H9 (cell line): Measurements from ENCODE around the gene SLC22A15. TPM values are rescaled to one million over a fixed set of nuclear protein-coding genes. Genes with fewer than 3 reads are reported as not detected.

ENCODE experiments used
- DNase-seq: peaks from one replicate; pipeline ENCODE4 v3.0.0-alpha.2; 2017
- H2AFZ ChIP-seq: one replicate; pipeline ENCODE4 v1.6.1; 2013; ENCODE audit warnings: mild to moderate bottlenecking, low read length, control low read depth, moderate library complexity
- H2AK5ac ChIP-seq: 2 replicates; pipeline ENCODE4 v1.6.1; 2013; ENCODE audit warnings: low read length, control low read depth, mixed read lengths; ENCODE audit not compliant: insufficient read length
- H2BK120ac ChIP-seq: one replicate; pipeline ENCODE4 v1.6.1; 2013; ENCODE audit warnings: low read depth, mild to moderate bottlenecking, low read length, control low read depth, inconsistent platforms; ENCODE audit not compliant: poor library complexity, severe bottlenecking
- H2BK12ac ChIP-seq: 2 replicates; pipeline ENCODE4 v1.6.1; 2013; ENCODE audit warnings: low read length, control low read depth, mixed read lengths, low read depth; ENCODE audit not compliant: insufficient read length
- H2BK15ac ChIP-seq: 2 replicates; pipeline ENCODE4 v1.6.1; 2013; ENCODE audit warnings: low read depth, low read length, control low read depth
- H2BK20ac ChIP-seq: one replicate; pipeline ENCODE4 v1.6.1; 2013; ENCODE audit warnings: low read depth, mild to moderate bottlenecking, low read length, control low read depth, inconsistent platforms; ENCODE audit not compliant: poor library complexity, severe bottlenecking
- H2BK5ac ChIP-seq: 2 replicates; pipeline ENCODE4 v1.6.1; 2013; ENCODE audit warnings: low read length, control low read depth, mixed read lengths; ENCODE audit not compliant: insufficient read length
- H3K14ac ChIP-seq: 2 replicates; pipeline ENCODE4 v1.6.1; 2013; ENCODE audit warnings: low read length, control low read depth; ENCODE audit not compliant: insufficient read depth
- H3K18ac ChIP-seq: 2 replicates; pipeline ENCODE4 v1.6.1; 2013; ENCODE audit warnings: low read depth, mild to moderate bottlenecking, mixed read lengths, low read length, control low read depth; ENCODE audit not compliant: insufficient read length
- H3K23ac ChIP-seq: 2 replicates; pipeline ENCODE4 v1.6.1; 2013; ENCODE audit warnings: low read length, control low read depth, mixed read lengths, low read depth; ENCODE audit not compliant: insufficient read length
- H3K23me2 ChIP-seq: 2 replicates; pipeline ENCODE4 v1.6.1; 2013; ENCODE audit warnings: low read depth, mild to moderate bottlenecking, mixed read lengths, low read length, control low read depth; ENCODE audit not compliant: insufficient read length, poor library complexity, severe bottlenecking
- H3K27ac ChIP-seq: 2 replicates; pipeline ENCODE4 v1.5.1; 2013; ENCODE audit warnings: low read length, control low read depth, mixed read lengths, low read depth; ENCODE audit not compliant: insufficient read length
- H3K27me3 ChIP-seq: 2 replicates; pipeline ENCODE4 v1.6.1; 2013; ENCODE audit warnings: low read length, control low read depth, inconsistent platforms; ENCODE audit not compliant: insufficient read depth
- H3K4ac ChIP-seq: 2 replicates; pipeline ENCODE4 v1.6.1; 2013; ENCODE audit warnings: low read depth, mild to moderate bottlenecking, control low read depth, inconsistent platforms, low read length, moderate library complexity
- H3K4me1 ChIP-seq: 2 replicates; pipeline ENCODE4 v1.6.1; 2013; ENCODE audit warnings: low read length, control low read depth, inconsistent platforms; ENCODE audit not compliant: insufficient read depth
- H3K4me2 ChIP-seq: 2 replicates; pipeline ENCODE4 v1.6.1; 2013; ENCODE audit warnings: low read length, control low read depth, mixed read lengths; ENCODE audit not compliant: insufficient read length, insufficient read depth
- H3K56ac ChIP-seq: 2 replicates; pipeline ENCODE4 v1.6.1; 2013; ENCODE audit warnings: low read depth, mild to moderate bottlenecking, mixed read lengths, low read length, control low read depth; ENCODE audit not compliant: insufficient read length
- H3K79me1 ChIP-seq: 2 replicates; pipeline ENCODE4 v1.6.1; 2013; ENCODE audit warnings: low read depth, mild to moderate bottlenecking, moderate library complexity, low read length, control low read depth, inconsistent platforms; ENCODE audit not compliant: insufficient read depth, poor library complexity, severe bottlenecking
- H3K79me2 ChIP-seq: 2 replicates; pipeline ENCODE4 v1.6.1; 2013; ENCODE audit warnings: low read length, control low read depth, inconsistent platforms; ENCODE audit not compliant: insufficient read depth
- H3K9ac ChIP-seq: 2 replicates; pipeline ENCODE4 v1.6.1; 2013; ENCODE audit warnings: low read length, control low read depth, mixed read lengths; ENCODE audit not compliant: insufficient read length; ENCODE audit errors: extremely low read depth
- H3K9me3 ChIP-seq: one replicate; pipeline ENCODE4 v1.6.1; 2013; ENCODE audit warnings: low read depth, low read length, inconsistent platforms; ENCODE audit not compliant: control insufficient read depth
- H3T11ph ChIP-seq: one replicate; pipeline ENCODE4 v1.6.1; 2013; ENCODE audit warnings: mild to moderate bottlenecking, low read length, control low read depth, inconsistent platforms
- H4K20me1 ChIP-seq: one replicate; pipeline ENCODE4 v1.6.1; 2013; ENCODE audit not compliant: control insufficient read depth, insufficient read length, insufficient read depth
- H4K5ac ChIP-seq: 2 replicates; pipeline ENCODE4 v1.6.1; 2013; ENCODE audit warnings: low read depth, mild to moderate bottlenecking, mixed read lengths, low read length, control low read depth; ENCODE audit not compliant: insufficient read length
- H4K8ac ChIP-seq: replicated peaks from 2 replicates; pipeline ENCODE4 v1.6.1; 2013; ENCODE audit warnings: low read length, control low read depth, mixed read lengths, low read depth; ENCODE audit not compliant: insufficient read length
- H4K91ac ChIP-seq: 2 replicates; pipeline ENCODE4 v1.6.1; 2013; ENCODE audit warnings: low read depth, mild to moderate bottlenecking, moderate library complexity, mixed read lengths, low read length, control low read depth; ENCODE audit not compliant: insufficient read length
- H3K27ac Mint-ChIP-seq, 3 experiments: 2 replicates in 2 of 3; 3 replicates in 1 of 3; pipeline ENCODE4 v1.8.0; 2020 to 2021; ENCODE audit warnings: mixed read lengths in 3 of 3, mild to moderate bottlenecking in 1 of 3, moderate library complexity in 1 of 3
- H3K27me3 Mint-ChIP-seq: 2 replicates; pipeline ENCODE4 v1.8.0; 2021; ENCODE audit warnings: low read depth, mild to moderate bottlenecking, moderate library complexity, mixed read lengths
- H3K36me3 Mint-ChIP-seq, 3 experiments: 2 replicates in 2 of 3; 3 replicates in 1 of 3; pipeline ENCODE4 v1.8.0; 2020 to 2021; ENCODE audit warnings: low read depth in 3 of 3, mixed read lengths in 3 of 3; ENCODE audit not compliant: insufficient read depth in 1 of 3
- H3K4me1 Mint-ChIP-seq, 2 experiments: 2 replicates each; pipeline ENCODE4 v1.8.0; 2020; ENCODE audit warnings: mixed read lengths in 2 of 2
- H3K4me3 Mint-ChIP-seq, 2 experiments: 2 replicates in 1 of 2; 3 replicates in 1 of 2; pipeline ENCODE4 v1.8.0; 2020 to 2021; ENCODE audit warnings: mild to moderate bottlenecking in 2 of 2, mixed read lengths in 2 of 2, moderate library complexity in 1 of 2
- H3K9me3 Mint-ChIP-seq, 2 experiments: 2 replicates in 1 of 2; 3 replicates in 1 of 2; pipeline ENCODE4 v1.8.0; 2020; ENCODE audit warnings: mild to moderate bottlenecking in 2 of 2, mixed read lengths in 2 of 2, moderate library complexity in 1 of 2
- CTCF ChIP-seq: fragments of 200-600 bp; sonication (generic); conservative IDR thresholded peaks from 3 replicates; pipeline ENCODE4 v1.8.0; 2021; ENCODE audit warnings: antibody characterized with exemption, mild to moderate bottlenecking
- WGBS: extraction: QIAGEN DNeasy Blood & Tissue Kit; methylation state at CpG from one replicate; pipeline ENCODE4 v1.1.7; 2013; ENCODE audit warnings: missing lambda C conversion rate, low lambda C conversion rate, mixed read lengths; ENCODE audit not compliant: insufficient read length; ENCODE audit errors: extremely low coverage; 5-methylcytosine and 5-hydroxymethylcytosine counted together
- total RNA-seq: library from RNA; stranded (reverse); gene quantifications from 2 replicates; pipeline ENCODE4 v1.2.1, GENCODE V29; 2021

The SLC22A15 gene
- total RNA-seq, 1 experiment from 2014 or later = 3.2 TPM

- H3K4me2 ChIP-seq = no peak overlapping the region
- no peak overlapping the region for H3T11ph ChIP-seq
- H3K9me3 ChIP-seq = no peaks in the 10 kb centered on the region
- H3K18ac ChIP-seq = no peak overlapping the region
- no peak overlapping the region for H3K27ac ChIP-seq
- H3K14ac ChIP-seq = no peak overlapping the region
- H3K9me3 Mint-ChIP-seq = peaks cover 3% of the 10 kb centered on the region in 2 experiments; a peak in 3 of 5 replicates
- H3K23me2 ChIP-seq = no peaks in the 10 kb centered on the region
- no peak overlapping the region for H2AFZ ChIP-seq
- H4K8ac ChIP-seq = no peak overlapping the region
- H3K23ac ChIP-seq = no peak overlapping the region
- H4K5ac ChIP-seq = no peak overlapping the region
- no peaks in the 10 kb centered on the region for H3K79me1 ChIP-seq
- H4K20me1 ChIP-seq = no peaks in the 10 kb centered on the region
- H3K9ac ChIP-seq = no peak overlapping the region
- H2BK5ac ChIP-seq = no peak overlapping the region
- DNase-seq = no peak
- no peak overlapping the region for H4K91ac ChIP-seq
- no peaks in the 10 kb centered on the region for H3K27me3 Mint-ChIP-seq
- no peak overlapping the region for H2BK12ac ChIP-seq
- H3K79me2 ChIP-seq = no peaks in the 10 kb centered on the region
- no peak overlapping the region for H2BK15ac ChIP-seq
- no peak overlapping the region for H2AK5ac ChIP-seq
- TF ChIP-seq CTCF = no peak
- peaks cover 0 to 4% (median 2%) of the 10 kb centered on the region in 3 experiments; a peak in 3 of 7 replicates for H3K36me3 Mint-ChIP-seq
- H3K4me1 Mint-ChIP-seq = peaks cover 4 to 8% of the 10 kb centered on the region in 2 experiments; a peak in 3 of 4 replicates
- H2BK20ac ChIP-seq = no peak overlapping the region
- H3K27ac Mint-ChIP-seq = no peak overlapping the region
- no peak overlapping the region for H3K56ac ChIP-seq
- H3K4me3 Mint-ChIP-seq = no peak overlapping the region
- no peaks in the 10 kb centered on the region; the same call in 1 of the 2 replicates for H3K4me1 ChIP-seq
- no peaks in the 10 kb centered on the region for H3K27me3 ChIP-seq
- H3K4ac ChIP-seq = no peak overlapping the region
- no peak overlapping the region for H2BK120ac ChIP-seq
- WGBS = no CpG with 5 or more reads among the region's 6 CpGs
Observed at GRCh38 chr1:115939455-115939854, 36.9 kb upstream of the SLC22A15 start.
